CD4-positive, alpha-beta T cell treated with Interleukin-10 for 1 hour (primary cell): ENCODE results near the gene ARHGEF28.

ENCODE experiments used
- DNase-seq: peaks from one replicate; pipeline ENCODE4 v3.0.0-alpha.2; 2020

Gene ARHGEF28

GRCh38 chr5:73861313-73861988 is 235.5 kb downstream of the ARHGEF28 start:
- no peak for DNase-seq

GRCh38 chr5:73862796-73863195 is 236.8 kb downstream of the ARHGEF28 start:
- no peak for DNase-seq

- no peak for DNase-seq
Observed at GRCh38 chr5:73863876-73864275, 237.9 kb downstream of the ARHGEF28 start.

DNA sequence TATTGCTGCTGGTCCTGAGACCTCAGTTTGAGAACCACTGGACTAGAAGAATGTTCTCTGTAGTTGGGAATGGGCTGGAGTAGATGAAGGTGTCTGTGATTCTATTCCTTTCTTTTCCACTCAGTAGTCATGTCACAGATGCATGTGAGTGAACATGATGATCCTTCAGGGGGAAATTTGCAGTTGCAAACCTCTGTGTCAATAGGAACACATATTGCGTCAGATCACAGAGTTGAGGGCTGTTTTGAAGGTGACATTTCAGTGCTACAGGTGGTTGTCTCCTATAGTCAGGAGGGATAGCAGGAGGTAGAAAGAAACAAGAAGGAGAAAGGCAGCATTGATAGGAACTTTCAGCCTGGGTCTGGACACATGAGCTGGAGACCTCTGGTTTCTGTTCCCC is 239.3 kb downstream of the ARHGEF28 start:
- DNase-seq: no peak

- DNase-seq: no peak
Observed at GRCh38 chr5:73867345-73868335, 241.6 kb downstream of the ARHGEF28 start.

DNA sequence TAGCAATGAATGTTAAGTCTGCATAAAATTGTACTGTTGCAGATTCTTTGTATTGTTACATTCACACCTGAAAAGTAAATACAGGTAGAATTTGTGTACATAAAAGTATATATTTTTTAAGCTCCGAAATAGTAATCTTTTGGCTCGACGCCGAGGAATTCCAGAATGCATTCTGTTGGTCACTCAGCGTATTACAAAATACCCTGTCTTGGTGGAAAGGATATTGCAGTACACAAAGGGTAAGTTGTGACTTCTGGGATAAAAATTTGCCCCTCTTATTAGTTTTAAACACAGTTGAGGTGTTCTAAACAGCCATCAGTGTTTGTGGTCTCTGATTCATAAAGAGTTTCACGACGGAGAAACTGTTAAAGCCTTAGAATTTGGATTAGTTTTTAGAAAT is 257.6 kb downstream of the ARHGEF28 start:
- no peak for DNase-seq

DNA sequence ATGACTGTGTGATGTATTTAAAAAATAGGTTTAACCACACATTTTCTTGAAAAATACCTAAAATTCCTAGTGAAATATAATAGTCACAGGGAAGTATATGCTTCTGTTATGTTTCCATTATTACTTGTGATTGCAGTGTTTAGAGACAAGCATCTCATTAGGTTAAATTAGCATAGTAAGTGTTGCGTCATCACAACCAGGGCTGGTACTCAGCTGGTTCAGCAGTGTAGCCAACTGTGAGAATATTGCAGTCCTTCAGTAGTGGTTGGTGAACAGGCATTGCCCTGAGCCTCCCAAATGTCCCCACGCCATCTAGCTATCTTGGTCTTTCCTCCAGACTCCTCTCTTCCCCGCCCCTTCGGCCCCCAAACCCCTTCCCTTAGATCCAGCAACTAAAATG is 261.7 kb downstream of the ARHGEF28 start:
- no peak for DNase-seq

DNA sequence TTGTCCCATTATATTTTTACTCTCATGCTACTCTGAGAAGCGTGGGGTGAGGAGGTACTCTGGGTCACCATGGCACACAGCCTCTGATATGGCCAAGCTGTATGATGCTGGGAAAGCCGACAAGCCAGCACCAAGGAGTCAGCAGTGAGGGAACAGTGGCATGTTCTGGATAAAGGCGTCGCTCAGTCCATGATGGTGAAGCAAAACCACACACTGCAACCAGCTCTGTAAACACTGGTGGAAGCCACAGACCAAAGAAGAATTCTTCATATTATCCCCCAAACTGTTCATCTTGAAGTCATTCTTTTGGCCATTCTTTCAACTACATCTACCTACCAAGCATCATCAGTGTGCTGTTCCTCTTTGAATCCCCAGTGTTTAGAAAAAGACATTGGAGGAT is 264.6 kb downstream of the ARHGEF28 start:
- DNase-seq: no peak

DNA sequence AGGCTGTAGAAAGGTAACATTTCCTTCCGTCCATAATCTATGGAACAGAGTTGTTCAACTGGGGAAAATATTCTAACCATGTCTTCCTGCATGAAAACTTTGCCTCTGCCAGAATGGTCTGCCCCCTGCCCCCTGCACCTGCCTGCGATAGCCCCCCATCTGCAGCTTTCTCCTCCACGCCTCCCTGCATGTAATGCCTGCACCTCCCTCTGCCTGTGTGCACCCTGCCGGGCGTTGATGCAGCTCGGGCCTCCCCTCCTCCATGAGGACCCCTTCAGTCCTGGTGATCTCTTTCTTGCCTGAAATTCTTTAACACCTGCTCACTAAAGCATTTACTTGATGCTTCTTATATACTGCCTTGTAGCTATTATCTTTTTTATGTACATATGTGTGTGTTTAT is 266.2 kb downstream of the ARHGEF28 start:
- no peak for DNase-seq

DNA sequence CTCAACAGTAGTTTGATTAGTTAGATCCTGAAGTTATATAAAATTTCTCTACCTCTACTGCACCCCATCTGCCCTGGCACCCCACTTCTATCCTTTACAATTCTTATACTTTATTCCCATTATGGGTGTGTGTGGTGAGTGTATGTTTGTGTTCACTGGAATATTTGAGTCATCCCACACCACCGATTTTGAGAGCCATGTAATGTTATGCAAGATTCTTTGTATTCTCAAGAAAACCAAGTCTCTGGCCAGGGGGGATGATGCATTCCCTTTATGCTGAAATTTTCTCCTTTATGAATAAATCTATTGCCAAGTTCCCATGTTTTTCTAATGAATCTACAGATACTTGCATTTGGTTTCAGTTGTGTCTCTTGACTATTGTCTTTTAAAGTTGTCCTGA is 266.8 kb downstream of the ARHGEF28 start:
- no peak for DNase-seq

- DNase-seq: no peak
Observed at GRCh38 chr5:73893813-73894212, 267.8 kb downstream of the ARHGEF28 start.

GRCh38 chr5:73894860-73895259 is 268.9 kb downstream of the ARHGEF28 start:
- DNase-seq: no peak

DNA sequence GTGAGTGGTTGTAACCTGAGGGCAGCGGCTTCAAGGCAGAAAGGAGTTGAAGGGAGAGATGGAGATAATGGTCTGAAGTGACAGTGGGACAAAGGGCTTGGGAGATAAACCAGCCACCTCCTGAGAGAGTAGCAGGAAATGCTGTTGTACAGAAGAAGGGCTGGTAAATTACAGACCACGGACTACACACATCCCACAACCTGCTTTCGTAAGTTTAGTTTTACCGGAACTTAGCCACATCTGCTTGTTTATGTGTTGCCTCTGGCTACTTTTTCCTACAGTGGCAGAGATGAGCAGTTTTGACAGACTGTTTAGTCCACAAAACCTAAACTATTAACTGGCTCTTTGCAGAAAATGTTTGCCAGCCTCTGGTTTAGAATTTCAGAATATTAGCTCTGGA is 269.5 kb downstream of the ARHGEF28 start:
- no peak for DNase-seq

DNA sequence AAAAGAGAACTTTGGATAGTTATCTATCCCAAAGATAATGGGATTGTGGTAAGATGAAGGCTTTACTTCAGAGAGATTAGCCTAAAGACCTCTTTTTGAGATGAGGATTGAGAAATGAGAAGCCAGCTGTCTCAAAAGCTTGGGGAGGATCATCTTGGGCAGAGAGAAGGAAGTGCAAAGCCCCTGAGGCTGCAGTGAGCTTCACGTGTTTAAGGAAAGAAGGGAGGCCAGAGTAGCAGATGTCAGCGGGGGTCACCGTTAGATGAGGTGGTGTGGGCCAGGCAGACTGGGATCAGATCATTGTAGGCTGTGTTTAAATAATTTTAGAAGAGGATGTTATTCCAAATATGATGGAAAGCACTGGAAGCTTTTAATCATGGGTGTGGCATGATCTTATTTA is 270.1 kb downstream of the ARHGEF28 start:
- no peak for DNase-seq

- no peak for DNase-seq
Observed at GRCh38 chr5:73896668-73897067, 270.7 kb downstream of the ARHGEF28 start.

DNA sequence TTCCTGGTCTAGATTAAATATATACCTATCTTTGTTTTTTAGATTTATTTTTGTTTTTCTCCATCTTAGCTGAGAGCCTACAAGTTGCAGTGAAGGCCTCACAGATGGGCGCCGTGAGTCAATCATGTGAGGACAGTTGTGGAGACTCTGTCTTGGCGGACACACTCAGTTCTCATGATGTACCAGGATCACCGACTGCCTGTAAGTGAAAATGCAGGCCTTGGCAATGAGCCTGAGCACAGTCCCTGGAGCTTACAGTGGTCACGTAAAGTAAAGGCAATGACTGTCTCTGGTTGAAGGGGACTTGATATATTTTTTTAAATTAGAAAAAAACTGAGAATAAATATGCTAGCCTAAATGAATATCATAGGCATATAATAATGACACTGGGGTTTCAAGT is 271.9 kb downstream of the ARHGEF28 start:
- DNase-seq: no peak

DNA sequence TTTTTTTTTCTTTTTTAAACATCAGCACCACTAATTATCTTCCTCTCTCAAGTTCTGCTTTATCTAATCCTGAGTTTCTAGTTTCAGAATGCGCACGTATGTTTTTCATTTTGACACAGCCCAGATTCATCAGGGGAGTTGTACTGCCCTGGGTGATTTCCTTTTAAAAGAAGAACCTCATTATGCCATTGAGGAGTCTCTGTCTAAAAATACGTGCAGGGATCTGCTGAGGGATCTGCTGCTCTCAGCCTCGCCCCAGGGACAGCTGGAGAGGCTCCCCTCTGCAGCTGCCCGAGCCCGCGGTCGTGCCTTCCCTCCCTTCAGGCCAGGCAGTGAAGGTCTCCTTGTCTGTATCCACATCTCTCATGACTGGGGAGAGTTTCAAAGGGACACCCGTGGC is 273.1 kb downstream of the ARHGEF28 start:
- no peak for DNase-seq

DNA sequence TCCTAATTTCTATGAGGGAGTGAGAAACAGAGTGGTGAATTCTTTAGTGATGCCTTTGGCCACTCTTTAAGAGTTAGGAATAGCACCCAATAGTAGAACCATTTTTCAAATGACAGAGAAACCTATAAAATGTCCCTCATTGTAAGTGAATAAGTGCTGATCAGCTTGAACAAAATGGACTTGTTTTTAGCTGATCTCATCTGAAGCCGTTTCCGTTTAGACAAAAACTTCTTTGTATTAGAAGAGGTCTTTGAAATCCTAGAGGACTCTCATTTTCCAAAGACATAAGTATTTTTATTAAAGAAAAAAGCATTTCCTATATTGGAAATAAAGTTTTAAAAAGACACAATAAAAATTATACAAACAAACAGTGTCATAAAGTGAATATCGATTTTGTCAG is 273.9 kb downstream of the ARHGEF28 start:
- DNase-seq: no peak

DNA sequence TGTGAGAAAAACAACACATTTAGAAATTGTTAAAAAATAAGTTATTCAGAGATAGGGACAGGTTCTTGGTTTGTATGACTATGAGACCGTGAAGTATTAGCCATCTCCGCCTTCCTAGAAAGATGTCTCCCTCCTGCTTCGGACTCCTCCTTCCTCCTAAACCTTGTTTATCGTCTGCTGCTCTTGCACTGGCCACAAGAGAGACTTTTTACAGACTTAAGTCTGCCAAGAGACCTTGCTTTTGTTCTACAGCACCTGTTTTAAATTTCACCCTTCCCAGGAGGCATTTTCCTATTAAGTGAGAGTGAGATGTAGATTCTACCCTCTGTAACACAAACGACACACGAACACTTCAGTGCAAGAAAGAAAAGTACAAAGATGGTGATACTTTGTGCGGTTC is 274.6 kb downstream of the ARHGEF28 start:
- no peak for DNase-seq

GRCh38 chr5:73901043-73901442 is 275.0 kb downstream of the ARHGEF28 start:
- no peak for DNase-seq

DNA sequence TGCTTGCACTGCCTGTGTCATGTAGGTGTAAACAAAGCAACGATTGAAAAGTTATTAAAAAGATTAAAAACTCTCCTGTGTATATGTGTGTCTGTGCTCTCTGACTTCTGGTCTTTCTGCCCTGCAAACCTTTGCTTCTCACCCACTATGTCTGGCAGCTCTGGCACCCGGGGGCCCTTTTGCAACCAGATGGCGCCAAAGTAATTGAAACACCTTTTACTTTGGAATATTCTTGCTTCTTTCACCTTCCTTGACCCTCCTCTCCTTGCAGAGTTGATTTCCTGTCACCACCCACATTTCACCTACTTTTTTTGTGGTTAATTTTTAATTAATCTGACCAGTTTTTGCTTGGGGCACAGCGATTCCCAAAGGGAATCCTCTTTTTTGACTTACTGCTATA is 275.5 kb downstream of the ARHGEF28 start:
- DNase-seq: no peak

- peak; percentile 57 for DNase-seq
Observed at GRCh38 chr5:73902327-73903051, 276.5 kb downstream of the ARHGEF28 start.

- no peak for DNase-seq
Observed at GRCh38 chr5:73903169-73903568, 277.2 kb downstream of the ARHGEF28 start.

DNA sequence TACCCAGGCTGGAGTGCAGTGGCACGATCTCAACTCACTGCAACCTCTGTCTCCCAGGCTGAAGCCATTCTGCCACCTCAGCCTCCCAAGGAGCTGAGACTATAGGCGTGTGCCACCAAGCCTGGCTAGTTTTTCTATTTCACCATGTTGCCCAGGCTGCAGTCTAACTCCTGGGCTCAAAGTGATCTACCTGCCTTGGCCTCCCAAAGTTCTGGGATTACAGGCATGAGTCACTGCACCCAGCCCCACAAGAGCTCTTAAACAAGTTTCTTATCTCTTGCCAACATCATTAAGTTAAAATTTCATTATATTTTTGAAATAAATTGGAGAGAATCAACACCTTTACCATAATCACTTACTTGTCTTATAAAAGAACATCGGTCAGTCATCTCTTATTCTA is 280.3 kb downstream of the ARHGEF28 start:
- DNase-seq: no peak
